Erythroblast (primary cell): ENCODE data around the gene GALNT9.

Source experiments
- GATA1 ChIP-seq: IDR thresholded peaks from 2 replicates; pipeline ENCODE4 v1.6.1; 2011; ENCODE audit warnings: low read depth, mild to moderate bottlenecking, control low read depth, low read length, moderate library complexity
- POLR2A ChIP-seq: IDR thresholded peaks from 2 replicates; pipeline ENCODE4 v1.6.1; 2011; ENCODE audit warnings: mild to moderate bottlenecking, low read length

DNA sequence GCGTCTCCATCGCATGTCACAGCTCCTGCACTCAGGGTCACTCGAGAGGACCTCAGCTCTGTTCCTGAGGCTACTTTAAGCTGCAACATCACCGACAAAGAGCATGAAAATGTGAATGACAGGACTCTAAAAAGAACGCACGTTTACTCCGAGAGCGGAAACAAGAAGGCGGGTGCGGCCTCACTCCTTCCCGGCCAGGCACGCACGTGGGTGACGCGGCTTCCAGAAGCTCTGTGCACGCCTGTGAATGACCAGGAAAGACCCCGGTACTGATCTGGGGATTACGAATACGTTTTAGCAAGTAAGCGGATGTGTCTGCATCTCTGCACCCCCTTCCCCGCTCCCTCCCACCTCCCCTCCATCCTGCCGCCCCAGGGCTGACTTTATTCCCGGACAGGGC is 15.2 kb upstream of the GALNT9 start:
- no peak for TF ChIP-seq GATA1
- TF ChIP-seq POLR2A = no peak
